Keratinocyte (primary cell): ENCODE results near the gene LRRC8D. TPM values are rescaled to one million over a fixed set of nuclear protein-coding genes. Genes with fewer than 3 reads are reported as not detected.

ENCODE experiments used
- DNase-seq: peaks from one replicate; pipeline ENCODE4 v3.0.0-alpha.2; 2011; ENCODE audit warnings: low read depth, missing footprints, low spot score
- FAIRE-seq: peaks from 2 replicates; lab custom pipeline; 2011; peaks lifted over from hg19 to GRCh38; lab: Jason Lieb, UNC
- H2AFZ ChIP-seq: 2 replicates; pipeline ENCODE4 v1.6.0; 2012; ENCODE audit warnings: low read length, control low read depth, inconsistent platforms; ENCODE audit not compliant: control insufficient read depth
- H3K27ac ChIP-seq: 2 replicates; pipeline ENCODE4 v1.5.1; 2011; ENCODE audit warnings: low read length; ENCODE audit not compliant: control insufficient read depth, insufficient read depth
- H3K27me3 ChIP-seq: 3 replicates; pipeline ENCODE4 v1.6.0; 2011; ENCODE audit warnings: low read length; ENCODE audit not compliant: control insufficient read depth, insufficient read depth; ENCODE audit errors: extremely low read depth
- H3K36me3 ChIP-seq, 2 experiments: 2 replicates in 1 of 2; 3 replicates in 1 of 2; pipeline ENCODE4 v1.5.1; 2011; ENCODE audit warnings: low read length in 2 of 2, mild to moderate bottlenecking in 1 of 2; ENCODE audit not compliant: control insufficient read depth in 2 of 2, insufficient read depth in 2 of 2; ENCODE audit errors: extremely low read depth in 1 of 2
- H3K4me1 ChIP-seq: 3 replicates; pipeline ENCODE4 v1.5.1; 2011; ENCODE audit warnings: low read length; ENCODE audit not compliant: control insufficient read depth, insufficient read depth; ENCODE audit errors: extremely low read depth
- H3K4me2 ChIP-seq: 3 replicates; pipeline ENCODE4 v1.6.0; 2011; ENCODE audit warnings: low read depth, low read length; ENCODE audit not compliant: control insufficient read depth, insufficient read depth; ENCODE audit errors: extremely low read depth
- H3K4me3 ChIP-seq, 3 experiments: fragments of 200-600 bp in 1 of 3; sonication (generic) in 1 of 3; 2 replicates in 2 of 3; 3 replicates in 1 of 3; pipeline ENCODE4 v1.5.1; 2011 to 2016; ENCODE audit warnings: low read length in 3 of 3, mild to moderate bottlenecking in 3 of 3, control low read depth in 2 of 3, inconsistent platforms in 1 of 3, low read depth in 1 of 3, mixed read lengths in 1 of 3, mixed run types in 1 of 3, moderate library complexity in 1 of 3; ENCODE audit not compliant: control insufficient read depth in 2 of 3, insufficient read depth in 2 of 3; ENCODE audit errors: extremely low read depth in 1 of 3
- H3K79me2 ChIP-seq: 2 replicates; pipeline ENCODE4 v1.6.0; 2012; ENCODE audit warnings: low read length; ENCODE audit not compliant: control insufficient read depth, insufficient read depth
- H3K9ac ChIP-seq: 3 replicates; pipeline ENCODE4 v1.6.0; 2011; ENCODE audit warnings: low read length; ENCODE audit not compliant: control insufficient read depth, insufficient read depth; ENCODE audit errors: extremely low read depth
- H3K9me1 ChIP-seq: 3 replicates; pipeline ENCODE4 v1.6.0; 2011; ENCODE audit warnings: low read length; ENCODE audit not compliant: control insufficient read depth, insufficient read depth; ENCODE audit errors: extremely low read depth
- H3K9me3 ChIP-seq: 2 replicates; pipeline ENCODE4 v1.5.1; 2012; ENCODE audit warnings: low read depth, low read length; ENCODE audit not compliant: control insufficient read depth
- H4K20me1 ChIP-seq: 3 replicates; pipeline ENCODE4 v1.6.0; 2011; ENCODE audit warnings: low read length; ENCODE audit not compliant: control insufficient read depth, insufficient read depth; ENCODE audit errors: extremely low read depth
- CTCF ChIP-seq, 3 experiments: IDR thresholded peaks in 1 of 3; conservative IDR thresholded peaks in 1 of 3; optimal IDR thresholded peaks in 1 of 3; 2 replicates in 2 of 3; 3 replicates in 1 of 3; pipeline versions ENCODE3 to v1.5.1; 2011; ENCODE audit warnings: low read length in 3 of 3, mild to moderate bottlenecking in 3 of 3, moderate library complexity in 2 of 3, control low read depth in 1 of 3, inconsistent platforms in 1 of 3; ENCODE audit not compliant: insufficient read depth in 2 of 3; ENCODE audit errors: extremely low read depth in 1 of 3
- EZH2 ChIP-seq: IDR thresholded peaks from one replicate; pipeline ENCODE4 v1.6.1; 2012; ENCODE audit warnings: inconsistent platforms, mild to moderate bottlenecking, low read length, moderate library complexity
- dilution Hi-C: fragments of 300-500 bp; cut with MboI; formaldehyde crosslinking; loops from one replicate; pipeline ENCODE4 v1.7.0; 2020; ENCODE audit warnings: low sequenced_read_pairs; ENCODE audit not compliant: extremely low pct_ligation_motif_present
- polyA plus RNA-seq, 5 experiments: library from polyadenylated mRNA; depleted of rRNA in 3 of 5; stranded (reverse) in 3 of 5; stranded (forward) in 1 of 5; unstranded in 1 of 5; fragments of >200 nt; gene quantifications; 1 replicate in 1 of 5; 2 replicates in 3 of 5; 3 replicates in 1 of 5; pipeline versions ENCODE4 v1.2.1 to v1.2.3, GENCODE V29; 2011 to 2012; ENCODE audit warnings: missing spikeins in 2 of 5, low read depth in 1 of 5, low replicate concordance in 1 of 5

The LRRC8D gene
- polyA plus RNA-seq, 1 donor (not counting 4 experiments of a cell fraction or from before 2014, with no cell fraction given) = 54.7 TPM

GRCh38 chr1:89894210-89895201, 73.7 kb downstream of the LRRC8D start:
- Histone ChIP-seq H3K27me3 (no peaks in the 10 kb centered on the region), H3K4me1 (peaks cover 29% of the 10 kb centered on the region), H3K36me3 (peaks cover 0 to 8% of the 10 kb centered on the region in 2 experiments), H4K20me1 (no peaks in the 10 kb centered on the region), H3K9me1 (no peaks in the 10 kb centered on the region), H3K9me3 (no peaks in the 10 kb centered on the region), H2AFZ (no peak overlapping the region), H3K9ac (no peak overlapping the region), H3K4me2 (no peak overlapping the region), H3K79me2 (peaks cover 6% of the 10 kb centered on the region), H3K4me3 (no peak overlapping the region), H3K27ac (peak overlapping the region; percentile 2)
- DNase-seq = no peak
- dilution Hi-C loops = no loop called here
- TF ChIP-seq CTCF (optimal IDR thresholded peaks at IDR 0.05 in 1 of 3, IDR thresholded peaks at IDR 0.05 in 1 of 3, conservative IDR thresholded peaks at IDR 0.05 in 1 of 3; ENCODE audit: extremely low read depth in 1 of 3, insufficient read depth in 2 of 3, low read length in 3 of 3) = no peak
- TF ChIP-seq EZH2 = no peak
- peak; percentile 73 for FAIRE-seq

- Histone ChIP-seq H3K9me3 (no peaks in the 10 kb centered on the region), H4K20me1 (no peaks in the 10 kb centered on the region), H3K9ac (no peak overlapping the region), H3K4me2 (no peak overlapping the region), H3K4me3 (no peak overlapping the region), H3K36me3 (peaks cover 0 to 8% of the 10 kb centered on the region in 2 experiments), H3K9me1 (no peaks in the 10 kb centered on the region), H3K27ac (no peak overlapping the region), H3K4me1 (peaks cover 16% of the 10 kb centered on the region), H3K79me2 (peaks cover 6% of the 10 kb centered on the region), H2AFZ (no peak overlapping the region), H3K27me3 (no peaks in the 10 kb centered on the region)
- dilution Hi-C loops = no loop called here
- no peak for DNase-seq
- TF ChIP-seq EZH2 (no peak), CTCF (optimal IDR thresholded peaks at IDR 0.05 in 1 of 3, IDR thresholded peaks at IDR 0.05 in 1 of 3, conservative IDR thresholded peaks at IDR 0.05 in 1 of 3; ENCODE audit: extremely low read depth in 1 of 3, insufficient read depth in 2 of 3, low read length in 3 of 3) (no peak)
- no peak for FAIRE-seq
These were observed 75.5 kb downstream of the LRRC8D start for GRCh38 chr1:89896105-89896942.
